OCI-LY7 (cell line): ENCODE data around the gene KCTD5. TPM values are rescaled to one million over a fixed set of nuclear protein-coding genes. Genes with fewer than 3 reads are reported as not detected.
"Not testable (repeated sequence)": the region's sequence is repeated elsewhere in the genome, so short reads cannot be mapped to it uniquely, and the experiment has no call there.

Experiments
- BruUV-seq: library from RNA; stranded (reverse); fragments of 400-500 nt; replicated peaks from 2 replicates; lab custom pipeline; 2021; lab: Mats Ljungman, UMichigan
- CTCF ChIA-PET: fragments of 300-600 bp; sonication (Branson Sonifier 250); formaldehyde crosslinking; loops from one replicate; lab custom pipeline; 2022; ENCODE audit warnings: antibody characterized with exemption; ENCODE audit not compliant: unreplicated experiment; lab: Charles Lee
- POLR2A ChIA-PET: fragments of 300-600 bp; sonication (Branson Sonifier 250); formaldehyde crosslinking; loops from one replicate; lab custom pipeline; 2022; ENCODE audit warnings: antibody characterized with exemption; lab: Charles Lee
- DNase-seq: peaks from one replicate; pipeline ENCODE4 v3.0.0-alpha.2; 2015; ENCODE audit warnings: low spot score
- H2AFZ ChIP-seq: fragments of 200-600 bp; sonication (generic), shearing (Covaris generic); 2 replicates; pipeline ENCODE4 v1.6.1; 2014; ENCODE audit warnings: mild to moderate bottlenecking, antibody characterized with exemption, low read length, moderate library complexity
- H3K27ac ChIP-seq: fragments of 200-600 bp; sonication (generic); 2 replicates; pipeline ENCODE4 v1.5.1; 2014; ENCODE audit warnings: mixed run types, low read depth, mild to moderate bottlenecking, moderate library complexity, low read length, inconsistent platforms; ENCODE audit not compliant: poor library complexity, severe bottlenecking
- H3K36me3 ChIP-seq: fragments of 200-600 bp; sonication (generic); 2 replicates; pipeline ENCODE4 v1.6.1; 2014; ENCODE audit warnings: mild to moderate bottlenecking, antibody characterized with exemption, low read length, moderate library complexity, mixed read lengths; ENCODE audit not compliant: insufficient read depth
- H3K4me1 ChIP-seq: fragments of 200-600 bp; sonication (generic); 2 replicates; pipeline ENCODE4 v1.5.1; 2014; ENCODE audit warnings: mild to moderate bottlenecking, low read length; ENCODE audit not compliant: insufficient read depth, poor library complexity, severe bottlenecking
- H3K4me2 ChIP-seq: fragments of 200-600 bp; sonication (generic); 2 replicates; pipeline ENCODE4 v1.6.1; 2014; ENCODE audit warnings: mild to moderate bottlenecking, low read length
- H3K4me3 ChIP-seq: fragments of 200-600 bp; sonication (generic); 2 replicates; pipeline ENCODE4 v1.5.1; 2014; ENCODE audit warnings: mild to moderate bottlenecking, low read depth, low read length; ENCODE audit not compliant: poor library complexity, severe bottlenecking
- H3K79me2 ChIP-seq: fragments of 200-600 bp; sonication (generic); 2 replicates; pipeline ENCODE4 v1.6.1; 2016; ENCODE audit warnings: low read depth, mild to moderate bottlenecking, low read length, moderate library complexity, mixed read lengths; ENCODE audit not compliant: insufficient read depth
- H3K9me2 ChIP-seq: fragments of 200-600 bp; sonication (generic); 2 replicates; pipeline ENCODE4 v1.6.1; 2016; ENCODE audit warnings: mild to moderate bottlenecking, low read length, mixed read lengths; ENCODE audit not compliant: insufficient read depth
- H3K9me3 ChIP-seq: fragments of 200-600 bp; sonication (generic); 2 replicates; pipeline ENCODE4 v1.6.1; 2014; ENCODE audit warnings: mild to moderate bottlenecking, mixed run types, low read length, mixed read lengths
- H4K20me1 ChIP-seq: fragments of 200-600 bp; sonication (generic); 2 replicates; pipeline ENCODE4 v1.6.1; 2014; ENCODE audit warnings: mild to moderate bottlenecking, antibody characterized with exemption, low read length, moderate library complexity, mixed read lengths; ENCODE audit not compliant: insufficient read depth
- CTCF ChIP-seq: fragments of 200-600 bp; sonication (generic); conservative IDR thresholded peaks from 2 replicates; pipeline ENCODE4 v1.5.1; 2014; ENCODE audit warnings: mild to moderate bottlenecking, antibody characterized with exemption, low read length, moderate library complexity, mixed read lengths
- EZH2phosphoT487 ChIP-seq: fragments of 200-600 bp; sonication (generic); IDR thresholded peaks from 2 replicates; pipeline ENCODE4 v1.6.1; 2018; ENCODE audit warnings: low read depth, borderline replicate concordance, mild to moderate bottlenecking, mixed run types, antibody characterized with exemption, low read length, moderate library complexity, mixed read lengths
- intact Hi-C: fragments of 100-400 bp; cut with micrococcal nuclease; formaldehyde crosslinking; loops from one replicate; pipeline ENCODE4 v1.10.0; 2022; ENCODE audit not compliant: unreplicated experiment
- total RNA-seq, 2 experiments: library from RNA; depleted of rRNA in 1 of 2; stranded (reverse); fragments of >200 nt in 1 of 2; shearing (Covaris generic) in 1 of 2; gene quantifications; 2 replicates each; pipeline ENCODE4 v1.2.3, GENCODE V29; 2014 to 2022

KCTD5 gene
- total RNA-seq, 2 experiments from 2014 or later, result 25.8 to 34.6 TPM

DNA sequence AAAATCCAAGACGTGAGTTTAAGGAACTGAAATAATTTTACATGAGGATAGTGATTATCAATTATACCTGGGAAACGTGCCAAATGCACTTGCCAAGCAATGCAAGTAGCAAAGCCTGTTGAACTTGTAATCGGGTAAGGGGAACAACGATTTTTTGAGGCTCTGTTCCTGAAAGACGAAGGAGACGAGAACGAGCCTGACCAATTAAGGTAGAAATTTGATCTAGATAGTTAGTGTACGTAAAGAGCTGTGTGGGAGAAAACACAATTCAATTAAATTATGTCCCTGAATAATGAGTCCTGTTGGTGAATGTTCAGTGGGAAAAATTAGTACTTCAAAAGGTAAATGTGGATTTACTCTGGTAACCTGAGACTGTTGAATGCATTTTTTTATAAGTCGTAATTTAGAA lies 17.7 kb upstream of the KCTD5 start:
- Histone ChIP-seq H3K4me3 (no peak overlapping the region), H3K79me2 (no peaks in the 10 kb centered on the region), H3K4me2 (no peak overlapping the region), H3K27ac (no peak overlapping the region), H4K20me1 (no peaks in the 10 kb centered on the region), H3K4me1 (no peaks in the 10 kb centered on the region), H3K36me3 (no peaks in the 10 kb centered on the region), H2AFZ (no peak overlapping the region), H3K9me2 (no peaks in the 10 kb centered on the region), H3K9me3 (no peaks in the 10 kb centered on the region)
- POLR2A ChIA-PET, result no interaction called here
- intact Hi-C loops, result no loop called here
- no peak for DNase-seq
- TF ChIP-seq CTCF (no peak), EZH2phosphoT487 (no peak)
- BruUV-seq, result no TSS peak
- CTCF ChIA-PET, result no interaction called here

- intact Hi-C loops, H3K4me2 ChIP-seq, H3K9me3 ChIP-seq, H4K20me1 ChIP-seq, BruUV-seq, DNase-seq, POLR2A ChIA-PET, H3K27ac ChIP-seq, H3K36me3 ChIP-seq, H3K4me3 ChIP-seq, H2AFZ ChIP-seq, H3K9me2 ChIP-seq, H3K79me2 ChIP-seq, CTCF ChIA-PET, H3K4me1 ChIP-seq: not testable (repeated sequence)
Observed at GRCh38 chr16:2666671-2667070, 15.7 kb upstream of the KCTD5 start.

DNA sequence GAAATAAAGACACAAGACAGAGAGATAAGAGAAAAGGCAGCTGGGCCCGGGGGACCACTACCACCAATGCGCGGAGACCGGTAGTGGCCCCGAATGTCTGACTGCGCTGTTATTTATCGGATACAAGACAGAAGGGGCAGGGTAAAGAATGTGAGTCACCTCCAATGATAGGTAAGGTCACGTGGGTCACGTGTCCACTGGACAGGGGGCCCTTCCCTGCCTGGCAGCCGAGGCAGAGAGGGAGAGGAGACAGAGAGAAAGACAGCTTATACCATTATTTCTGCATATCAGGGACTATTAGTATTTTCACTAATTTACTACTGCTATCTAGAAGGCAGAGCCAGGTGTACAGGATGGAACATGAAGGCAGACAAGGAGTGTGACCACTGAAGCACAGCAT lies 12.7 kb upstream of the KCTD5 start:
- POLR2A ChIA-PET, intact Hi-C loops, DNase-seq, H2AFZ ChIP-seq, BruUV-seq, H3K9me2 ChIP-seq, H3K27ac ChIP-seq, H3K79me2 ChIP-seq, H3K36me3 ChIP-seq, H3K4me3 ChIP-seq, CTCF ChIA-PET, H3K4me2 ChIP-seq, H4K20me1 ChIP-seq, H3K9me3 ChIP-seq: not testable (repeated sequence)
- H3K4me1 ChIP-seq, result peaks cover 16% of the 10 kb centered on the region

DNA sequence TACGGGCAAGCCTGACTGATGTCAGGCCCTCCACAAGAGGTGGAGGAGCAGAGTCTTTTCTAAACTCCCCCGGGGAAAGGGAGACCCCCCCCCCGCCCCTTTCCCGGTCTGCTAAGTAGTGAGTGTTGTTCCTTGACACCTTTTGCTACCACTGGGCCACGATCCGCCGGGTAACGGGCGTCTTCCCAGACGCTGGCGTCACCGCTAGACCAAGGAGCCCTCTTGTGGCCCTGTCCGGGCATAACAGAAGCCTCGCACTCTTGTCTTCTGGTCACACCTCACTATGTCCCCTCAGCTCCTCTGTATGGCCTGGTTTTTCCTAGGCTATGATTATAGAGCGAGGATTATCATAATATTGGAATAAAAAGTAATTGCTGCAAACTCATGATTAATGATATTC lies 12.3 kb upstream of the KCTD5 start:
- H4K20me1 ChIP-seq, H3K79me2 ChIP-seq, POLR2A ChIA-PET, H3K4me2 ChIP-seq, H3K9me3 ChIP-seq, H3K27ac ChIP-seq, CTCF ChIA-PET, H3K36me3 ChIP-seq, H2AFZ ChIP-seq, H3K9me2 ChIP-seq, H3K4me3 ChIP-seq, BruUV-seq: not testable (repeated sequence)
- intact Hi-C loops, result loop anchor here (10.0 kb wide), 1 partner anchor 135 kb away; the partner anchor contains the start of genes CEMP1 and PDPK1
- peak; percentile 42 for DNase-seq
- peak; percentile 67 for TF ChIP-seq CTCF
- H3K4me1 ChIP-seq, result peaks cover 16% of the 10 kb centered on the region
